Fibroblast of gingiva (primary cell): ENCODE measurements around the gene BCOR.

Source experiments
- DNase-seq: peaks from one replicate; pipeline ENCODE4 v3.0.0-alpha.2; 2011; ENCODE audit warnings: low read depth

The BCOR gene

DNA sequence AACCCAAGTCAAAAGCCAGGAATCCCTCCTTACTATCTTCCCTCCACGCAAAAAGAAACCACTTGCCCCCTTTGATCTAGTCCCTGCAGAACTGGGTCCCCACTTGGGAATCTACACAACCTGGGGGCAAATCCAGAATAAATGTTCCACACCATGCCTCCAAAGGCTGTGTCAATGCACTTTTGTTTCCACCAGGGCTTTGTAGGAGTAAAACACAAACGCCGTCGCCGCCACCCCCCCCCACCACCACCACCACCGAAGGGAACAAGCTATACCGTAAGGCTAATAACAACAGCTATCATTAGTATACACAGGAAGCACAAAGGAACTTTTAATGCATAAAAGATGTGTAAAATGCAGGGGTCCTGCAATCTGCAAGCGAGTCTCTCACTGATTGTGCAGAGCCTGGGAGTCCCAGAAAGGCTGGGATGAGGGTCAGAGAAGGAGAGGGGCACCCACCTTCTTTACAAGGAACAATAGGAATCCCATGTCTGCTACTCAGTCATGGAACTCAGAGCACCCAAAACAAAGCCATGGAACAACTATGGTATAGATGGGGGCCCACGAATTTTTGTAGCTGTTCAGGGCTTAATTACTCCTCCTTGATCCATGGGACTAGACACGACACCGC is 13.2 kb downstream of the BCOR start:
- DNase-seq = no peak

DNA sequence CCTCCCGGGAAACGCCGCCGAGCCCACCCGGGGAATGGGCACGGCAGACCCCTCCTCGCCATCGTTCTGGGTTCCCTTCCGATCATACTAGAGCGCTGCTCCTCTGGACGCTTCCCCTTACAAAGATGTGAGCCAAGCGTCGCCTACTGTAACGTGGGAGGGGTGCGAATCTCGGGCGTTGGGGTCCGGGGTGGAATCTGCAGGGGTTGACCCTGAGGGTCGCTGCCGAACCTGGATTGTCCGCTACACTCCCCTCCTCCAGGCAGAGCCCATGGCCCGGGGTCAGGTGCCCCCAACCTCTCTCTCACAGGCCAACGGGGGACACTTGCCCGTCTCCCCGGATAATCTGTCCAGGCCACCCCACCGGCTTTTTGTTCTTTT is 13.8 kb downstream of the BCOR start:
- no peak for DNase-seq

DNA sequence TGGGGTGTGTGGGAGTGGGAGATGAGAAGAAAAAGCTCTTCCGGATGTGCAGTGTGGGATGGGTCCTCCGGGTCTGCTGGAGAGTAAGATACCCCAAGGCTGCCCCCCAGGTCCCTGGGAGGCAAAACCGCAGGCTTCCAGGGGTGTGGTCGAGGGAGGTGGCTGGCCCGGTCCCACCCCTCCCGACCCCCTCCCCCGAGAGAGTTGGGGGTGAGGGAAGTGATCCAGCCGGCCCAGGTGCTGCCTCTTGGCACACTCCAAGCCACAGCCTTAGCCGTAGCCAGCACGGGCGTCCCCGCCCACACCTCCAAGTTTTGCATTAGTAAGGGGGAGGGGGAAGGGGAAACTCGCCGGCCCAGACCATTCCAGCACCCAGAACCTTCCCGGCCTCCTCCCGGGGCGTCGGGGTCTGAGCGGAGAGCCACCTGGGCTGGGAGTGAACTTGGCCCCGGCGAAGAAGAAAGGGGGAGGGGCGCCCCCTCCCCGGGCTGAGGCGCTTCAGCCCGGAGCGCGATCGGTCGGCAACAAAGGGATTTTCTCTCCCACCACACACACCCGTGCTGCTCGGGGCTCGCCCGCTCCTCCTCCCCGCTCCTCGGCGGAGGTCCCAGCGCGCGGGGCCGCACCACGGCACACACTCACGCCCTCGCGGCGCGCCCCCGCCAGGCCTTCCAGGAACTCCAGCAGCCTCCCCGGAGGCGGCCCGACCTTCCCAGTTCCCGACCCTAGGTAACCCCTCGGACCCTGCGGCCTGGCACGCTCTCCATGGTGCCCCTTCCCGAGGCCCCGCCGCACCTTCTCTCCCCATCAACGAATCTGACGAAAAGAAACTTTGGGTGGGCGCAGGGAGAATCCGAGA is 14.4 kb downstream of the BCOR start:
- no peak for DNase-seq

DNA sequence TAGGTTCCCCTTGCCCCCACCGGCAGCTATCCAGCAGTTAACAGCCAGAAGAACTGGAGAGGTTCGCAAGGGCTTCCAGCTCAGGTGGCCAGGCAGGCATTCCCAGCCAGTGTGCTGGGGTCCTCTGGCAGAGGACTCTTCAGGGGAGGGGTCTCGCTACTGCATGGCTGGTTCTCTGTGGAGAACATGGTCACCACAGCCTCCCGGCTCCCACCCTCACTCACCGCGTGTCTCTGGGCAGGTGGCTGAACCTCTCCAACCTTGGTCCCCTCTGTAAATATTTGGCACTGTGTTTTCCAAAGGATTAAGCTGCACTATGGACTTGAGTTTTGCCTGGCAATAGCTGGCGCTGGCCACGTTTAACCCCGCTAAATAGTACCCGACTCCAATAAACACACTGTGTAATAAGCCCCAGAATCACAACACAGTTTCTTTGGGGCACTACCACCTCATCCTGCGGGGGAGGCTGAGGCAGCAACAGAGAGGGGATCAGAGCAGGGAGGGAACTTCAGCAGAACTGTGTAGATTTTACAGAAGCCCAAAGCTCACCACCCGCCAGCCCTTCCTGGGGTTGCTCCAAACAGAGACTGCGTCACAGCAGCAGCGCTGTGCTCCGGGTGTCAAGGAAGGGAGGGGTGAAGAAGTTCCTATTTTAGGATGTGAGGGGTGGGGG is 15.2 kb downstream of the BCOR start:
- no peak for DNase-seq

DNA sequence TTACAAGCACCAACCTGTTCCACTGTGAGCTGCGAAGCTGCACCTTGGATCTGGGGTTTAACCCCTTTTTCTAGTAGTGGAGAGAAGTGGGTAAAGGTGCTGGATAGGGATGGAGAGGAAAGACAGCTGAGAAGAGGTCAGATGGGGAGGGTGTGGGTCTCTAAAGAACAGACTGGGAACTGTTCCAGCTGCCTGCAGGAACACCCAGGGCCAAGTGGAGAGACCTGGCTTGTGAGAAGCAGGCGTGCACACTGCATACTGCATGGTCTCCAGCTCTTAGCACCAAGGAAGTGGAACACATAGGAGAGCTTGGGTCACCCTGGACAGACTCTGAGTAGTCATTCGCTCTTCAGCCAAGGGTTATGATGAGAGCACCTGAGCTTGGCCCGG is 16.1 kb downstream of the BCOR start:
- DNase-seq = no peak

DNA sequence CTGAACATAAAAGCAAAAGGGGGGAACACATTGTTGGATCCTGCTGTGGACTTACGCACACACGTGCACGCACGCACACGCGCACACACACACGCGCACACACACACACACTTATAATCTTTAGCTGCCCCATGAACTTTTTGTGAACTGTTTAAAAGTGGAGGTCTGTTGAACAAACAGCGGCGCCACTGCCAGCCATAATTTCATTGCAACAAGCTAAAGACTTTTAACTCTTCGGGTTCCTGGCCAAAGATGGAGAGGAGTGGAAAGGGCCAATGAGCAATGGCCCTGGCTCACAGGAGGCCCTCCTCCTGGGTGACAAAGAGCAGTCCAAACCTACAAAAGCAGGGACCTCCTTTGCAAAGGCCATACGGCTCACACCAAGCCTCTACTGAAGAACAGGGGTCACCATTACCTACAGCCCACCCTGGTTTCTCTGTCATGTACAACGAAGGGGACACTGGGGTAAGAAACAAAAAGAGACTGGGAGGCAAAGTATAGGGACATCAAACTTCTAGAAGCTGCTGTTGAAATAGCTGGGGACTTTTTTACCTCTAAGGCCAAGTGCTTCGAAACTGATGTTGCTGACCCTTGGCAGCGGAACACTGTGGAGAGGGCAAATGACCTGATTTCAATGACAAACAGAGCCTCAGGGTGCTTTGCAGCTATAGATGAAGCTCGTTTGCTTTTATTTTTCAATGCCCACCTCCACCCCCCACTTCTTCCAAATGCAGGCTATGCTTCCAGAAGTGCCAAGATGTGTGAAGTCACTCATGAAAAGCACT is 16.7 kb downstream of the BCOR start:
- no peak for DNase-seq

DNA sequence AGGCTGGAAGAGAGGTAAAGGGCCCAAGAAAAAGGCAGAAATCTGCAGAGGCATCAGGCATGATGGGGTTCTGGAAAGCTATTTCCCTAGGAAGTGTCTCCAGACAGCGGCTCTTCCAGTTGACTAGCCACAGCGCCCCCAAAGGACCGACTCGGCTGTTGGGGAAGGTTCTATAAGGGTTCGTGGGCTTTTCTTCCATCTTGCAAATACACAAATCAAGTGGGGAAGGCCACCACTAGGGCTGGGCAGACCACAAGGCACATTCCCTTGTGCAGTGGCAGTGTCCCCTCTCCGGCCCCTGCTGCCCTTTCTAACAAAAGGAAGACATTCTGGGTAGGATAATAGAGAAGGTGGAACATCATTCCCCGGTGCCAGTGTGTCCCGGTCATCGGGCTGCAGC is 18.2 kb downstream of the BCOR start:
- DNase-seq = no peak

DNA sequence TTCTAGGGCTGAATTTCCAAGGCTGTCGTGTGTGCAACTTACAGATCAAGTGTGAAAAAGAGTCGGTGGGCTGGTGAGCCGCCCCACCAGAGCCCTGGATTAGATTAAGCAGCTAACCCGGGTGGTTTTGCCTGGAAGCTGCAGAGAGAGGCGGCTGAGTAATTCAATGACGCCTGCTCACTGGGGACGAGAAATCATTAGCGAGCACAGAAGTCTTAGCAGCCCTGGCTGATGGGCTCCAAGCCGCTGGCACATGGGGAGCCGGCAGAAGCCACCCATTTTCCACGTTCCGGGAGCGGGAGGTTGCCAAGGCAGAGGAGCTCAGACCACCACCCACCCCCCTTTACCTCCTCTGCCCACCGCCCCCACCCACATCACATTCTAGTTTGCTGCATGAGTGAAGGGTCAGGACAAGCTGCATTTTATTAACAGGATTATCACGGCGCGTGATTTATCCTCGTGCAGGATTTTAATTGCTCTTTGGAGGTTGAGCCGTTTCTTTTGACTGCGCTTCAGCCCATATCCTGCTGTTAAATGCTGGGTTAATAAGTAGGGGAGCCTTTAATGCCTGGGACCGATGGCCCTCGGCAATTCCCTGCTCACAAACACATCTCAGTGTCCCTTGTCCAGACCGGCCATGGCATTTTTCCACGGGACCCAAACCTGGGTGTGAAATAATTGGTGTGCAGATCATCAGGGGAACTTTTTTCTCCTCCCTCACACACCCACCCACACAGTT is 19.1 kb downstream of the BCOR start:
- no peak for DNase-seq

DNA sequence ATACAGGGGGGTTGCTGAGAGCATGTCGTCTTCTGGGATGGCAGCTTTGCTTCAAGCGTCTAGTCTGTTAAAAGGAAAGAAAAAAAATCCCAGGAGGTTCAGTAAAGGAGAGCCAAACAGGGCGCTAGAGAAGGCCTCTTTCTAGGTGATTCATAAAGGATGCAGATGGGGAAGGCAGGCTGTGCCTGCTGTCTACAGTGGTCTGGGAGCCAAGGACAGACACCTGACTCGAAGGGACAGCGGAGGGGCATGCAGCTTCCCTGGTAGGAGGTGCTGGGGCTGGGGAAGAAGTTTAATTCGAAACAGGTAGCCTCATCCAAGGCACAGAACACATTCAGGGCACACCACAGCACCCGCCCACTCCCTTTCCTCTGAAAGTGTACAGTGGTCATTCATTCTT is 19.9 kb downstream of the BCOR start:
- DNase-seq = no peak

DNA sequence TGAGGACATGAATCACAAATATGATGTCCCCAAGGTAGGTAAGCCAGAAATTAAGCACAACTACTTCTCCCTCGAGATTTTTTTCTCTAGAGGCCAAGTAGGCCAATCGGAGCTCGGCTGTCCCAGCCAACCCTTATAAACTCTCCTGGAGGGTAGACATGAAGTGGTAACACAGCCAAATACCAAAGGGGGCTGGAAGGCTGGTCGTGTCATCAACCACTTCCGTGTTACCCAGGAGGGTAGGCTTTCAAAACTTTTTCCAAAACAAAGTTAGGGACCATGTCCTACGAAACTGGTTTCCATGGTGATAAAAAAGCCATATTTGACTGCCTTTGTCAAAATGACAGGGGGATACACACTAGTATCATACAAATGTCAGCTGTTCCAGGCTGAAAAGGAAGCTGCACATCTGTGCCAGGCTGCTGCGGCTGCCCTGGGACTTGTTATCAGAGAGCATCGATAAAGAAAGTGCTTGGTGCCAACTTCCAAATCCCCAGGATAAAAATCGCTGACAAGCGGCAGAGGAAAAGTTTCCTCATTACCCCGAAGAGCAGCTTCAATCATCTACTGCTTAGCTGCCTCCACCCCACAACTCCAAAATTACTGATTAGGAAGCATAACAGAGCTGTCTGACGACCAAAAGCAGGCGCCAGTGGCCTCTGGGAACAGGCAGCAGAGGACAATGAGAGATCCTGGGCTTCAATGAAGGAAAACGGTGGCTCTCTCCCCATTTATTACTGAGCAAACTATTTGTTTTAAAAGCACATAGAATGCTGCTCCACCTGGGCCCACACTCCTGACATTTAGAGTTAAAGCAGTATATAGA is 20.8 kb downstream of the BCOR start:
- DNase-seq = no peak

DNA sequence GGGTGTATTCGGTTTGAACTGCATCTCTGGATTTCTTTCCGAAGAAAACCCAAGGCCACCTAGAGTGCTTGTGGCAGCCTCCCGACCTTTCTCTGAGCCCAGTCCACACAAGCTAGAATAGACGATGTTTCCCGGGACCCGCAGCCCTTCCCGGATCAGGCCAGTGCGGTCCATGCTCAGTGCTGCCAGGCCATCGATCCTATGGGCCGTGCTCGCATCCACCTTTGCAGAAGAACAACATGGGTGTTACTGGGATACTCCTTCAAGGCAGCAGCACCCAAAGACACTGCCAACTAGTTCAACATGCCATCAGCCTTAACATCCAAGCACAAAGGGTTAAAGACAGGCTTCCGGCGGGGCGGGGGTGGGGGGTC is 22.8 kb downstream of the BCOR start:
- no peak for DNase-seq

DNA sequence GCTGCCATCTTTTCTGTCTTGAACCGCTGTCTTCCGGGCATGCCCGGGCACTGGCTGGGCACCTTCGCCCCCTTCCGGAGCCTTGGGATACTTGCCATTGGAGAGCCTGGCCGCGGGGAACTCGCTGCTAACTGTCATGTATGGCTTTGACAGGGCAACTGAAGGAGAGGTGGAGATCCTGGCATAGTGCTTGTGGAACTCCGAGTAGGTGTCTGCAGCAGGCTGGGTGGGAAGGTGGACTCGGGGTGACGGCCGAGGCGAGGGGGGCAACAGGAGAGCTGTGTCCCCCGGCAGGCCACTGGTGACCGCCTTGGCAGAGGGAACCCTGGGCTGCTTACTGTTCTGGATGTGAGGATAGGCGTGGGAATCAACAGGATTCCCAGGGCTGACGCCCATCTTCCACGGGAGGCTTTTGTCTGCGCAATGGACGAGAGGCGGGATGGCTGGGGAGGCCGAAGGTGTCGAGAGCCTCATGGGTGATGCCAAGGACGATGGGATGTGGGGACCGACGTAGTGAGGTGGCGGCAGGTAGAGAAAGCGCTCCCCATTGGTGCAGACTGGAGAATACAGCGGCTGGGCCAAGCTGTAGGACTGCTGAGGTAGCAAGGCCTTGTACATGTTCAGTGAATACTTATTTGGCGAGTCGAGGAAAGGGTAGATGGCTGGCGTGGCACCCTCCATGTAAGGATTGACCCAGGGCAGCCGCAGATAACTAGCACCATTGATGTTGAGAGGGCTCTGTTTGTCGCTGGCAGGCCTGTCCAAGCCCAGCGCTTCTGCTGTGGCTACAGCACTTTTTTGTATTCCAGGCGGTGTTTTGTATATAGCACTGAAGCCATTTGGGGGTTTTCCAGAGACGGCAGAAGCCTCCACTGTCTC is 23.4 kb downstream of the BCOR start:
- no peak for DNase-seq

DNA sequence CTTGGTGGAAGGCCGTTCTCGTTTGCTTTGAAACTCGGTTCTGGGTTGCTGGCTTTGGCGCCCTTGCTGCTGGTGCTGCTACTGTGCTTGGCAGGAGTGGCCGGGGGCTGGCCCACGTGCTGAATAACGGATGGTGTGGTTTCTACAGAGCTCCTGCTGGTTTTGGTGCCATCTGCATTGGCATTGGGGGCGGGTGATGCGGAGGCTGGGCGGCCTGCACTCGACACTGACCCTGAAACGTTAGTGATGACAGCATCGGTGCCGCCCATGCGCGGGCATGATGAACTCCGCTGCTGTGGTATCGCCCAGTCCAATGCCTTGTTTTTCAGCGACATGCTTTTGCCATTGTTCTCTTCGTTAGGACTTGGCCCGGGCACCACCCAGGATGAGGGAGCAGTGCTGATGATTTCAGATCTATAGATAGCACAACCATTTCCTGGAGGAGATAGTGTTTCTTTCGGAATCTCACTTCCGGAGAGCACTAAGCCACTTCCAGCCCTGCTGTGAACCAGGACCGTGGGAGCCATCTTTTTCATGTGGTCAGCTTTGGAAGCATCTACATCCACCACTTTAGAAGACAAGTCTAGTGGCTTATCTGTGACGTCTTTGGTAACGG is 24.2 kb downstream of the BCOR start:
- DNase-seq = no peak

DNA sequence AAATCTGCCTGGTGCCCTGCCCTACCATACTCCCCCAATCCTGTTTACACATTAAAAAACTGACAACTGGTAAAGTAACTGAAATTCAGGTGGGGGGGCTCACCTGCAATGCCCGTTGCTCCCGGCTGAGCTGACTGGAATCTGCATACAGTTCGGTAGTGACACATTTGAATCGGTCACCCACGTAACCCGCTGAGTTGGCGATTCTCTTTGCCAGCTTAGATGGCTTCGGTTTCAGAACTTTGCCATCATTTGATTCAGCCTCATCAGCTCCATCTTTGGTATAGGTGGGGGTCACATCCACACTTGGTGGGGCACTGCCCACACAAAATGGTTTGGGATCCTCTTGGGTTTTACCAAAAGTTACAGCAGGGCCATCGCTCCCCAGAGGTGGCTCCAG is 25.5 kb downstream of the BCOR start:
- no peak for DNase-seq

DNA sequence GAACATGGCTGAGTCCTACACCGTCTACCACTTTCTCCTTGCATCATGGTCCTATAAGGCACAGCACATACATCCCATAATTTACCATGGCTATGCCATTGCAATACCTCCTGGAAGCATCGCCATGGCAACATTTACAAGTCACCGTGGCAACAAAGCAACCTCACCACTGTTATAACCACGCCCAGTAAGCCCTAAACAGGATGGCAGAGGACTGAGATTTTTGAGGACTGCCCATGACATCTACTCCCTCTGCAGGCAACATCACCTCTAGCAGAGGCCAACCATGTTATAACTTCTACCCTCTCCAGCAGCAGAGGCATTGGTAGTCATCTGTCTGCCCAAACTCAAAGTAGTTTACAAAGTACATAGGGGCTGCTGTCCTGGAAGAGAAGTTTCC is 29.7 kb downstream of the BCOR start:
- peak; percentile 42 for DNase-seq

DNA sequence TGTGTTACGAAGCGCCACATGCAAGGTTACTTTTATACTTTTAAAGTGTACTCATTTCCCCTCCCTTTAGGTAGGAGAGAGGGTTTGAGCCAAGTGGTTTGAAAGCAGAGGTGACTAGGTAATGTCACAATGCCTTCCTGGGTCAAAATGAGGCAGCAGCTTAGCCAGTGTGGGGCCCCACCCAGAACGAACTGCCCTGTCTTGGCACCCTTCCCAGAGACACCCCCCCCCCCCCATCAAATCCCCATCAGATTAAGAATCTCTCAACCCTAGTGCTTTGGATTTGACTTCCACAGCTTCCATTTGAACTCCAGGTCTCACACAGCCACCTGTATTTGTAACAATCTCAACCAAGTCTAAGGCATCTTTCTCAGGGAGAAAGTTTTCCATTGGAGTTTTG is 31.1 kb downstream of the BCOR start:
- DNase-seq = no peak

DNA sequence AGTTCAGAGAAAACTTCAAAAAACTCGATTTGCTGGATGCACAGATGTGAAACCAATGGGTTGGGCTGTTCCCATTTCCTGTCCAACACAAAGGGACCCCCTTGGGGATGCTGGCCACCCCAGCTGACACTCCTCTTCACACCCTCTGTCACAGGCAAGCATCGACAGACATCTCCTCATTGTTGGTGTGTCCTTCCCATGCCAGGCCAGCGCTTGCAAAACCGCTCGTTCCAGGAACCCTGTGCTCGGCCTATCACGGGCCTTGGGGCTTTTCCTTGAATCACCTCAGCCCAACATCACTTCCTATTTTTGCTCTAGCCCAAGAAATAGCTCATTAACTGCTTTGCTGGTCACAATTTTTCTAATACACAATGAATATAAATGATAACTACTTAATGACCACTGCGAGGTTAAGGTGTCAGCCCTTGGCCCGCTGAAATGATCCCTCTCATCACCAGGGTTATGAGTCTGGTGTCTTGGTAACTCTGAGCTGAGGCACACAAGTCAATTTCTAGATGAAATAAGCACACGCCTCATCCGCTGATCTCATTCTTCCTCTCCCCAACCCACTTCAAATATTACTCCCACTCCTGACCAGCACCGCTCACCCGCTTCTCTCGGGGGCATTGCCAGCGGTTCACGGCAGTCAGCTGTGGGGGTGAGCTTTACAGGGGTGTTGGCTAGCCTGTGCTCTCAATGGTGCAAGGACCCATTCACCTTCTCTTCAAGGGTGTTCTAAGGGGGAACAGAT is 32.3 kb downstream of the BCOR start:
- no peak for DNase-seq

DNA sequence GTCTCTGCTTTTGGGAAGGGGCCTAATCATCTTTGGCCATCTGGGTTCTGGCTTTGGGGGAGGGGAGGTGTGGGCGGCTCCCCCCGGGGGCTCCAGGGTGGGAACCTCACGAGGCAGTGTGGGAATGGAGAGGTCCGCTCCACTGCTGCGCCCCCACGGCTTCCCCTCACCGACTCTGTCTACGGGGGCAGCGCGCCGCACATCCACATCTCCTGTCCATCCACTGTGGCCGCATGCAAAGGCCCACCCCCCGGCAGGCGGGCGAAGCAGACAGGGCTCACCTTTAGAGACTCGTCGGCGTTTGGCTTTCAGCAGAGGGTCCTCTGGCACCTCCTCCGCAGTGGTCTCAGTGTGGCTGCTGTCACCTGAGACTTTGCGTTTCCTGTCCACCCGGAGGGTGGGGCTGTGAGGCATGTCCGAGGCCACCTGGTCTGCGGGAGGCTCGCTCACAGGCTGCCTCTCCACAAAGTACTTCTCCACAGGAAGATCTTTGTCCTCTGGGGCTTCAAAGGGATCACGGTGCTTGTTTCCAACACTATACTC is 33.6 kb downstream of the BCOR start:
- no peak for DNase-seq

DNA sequence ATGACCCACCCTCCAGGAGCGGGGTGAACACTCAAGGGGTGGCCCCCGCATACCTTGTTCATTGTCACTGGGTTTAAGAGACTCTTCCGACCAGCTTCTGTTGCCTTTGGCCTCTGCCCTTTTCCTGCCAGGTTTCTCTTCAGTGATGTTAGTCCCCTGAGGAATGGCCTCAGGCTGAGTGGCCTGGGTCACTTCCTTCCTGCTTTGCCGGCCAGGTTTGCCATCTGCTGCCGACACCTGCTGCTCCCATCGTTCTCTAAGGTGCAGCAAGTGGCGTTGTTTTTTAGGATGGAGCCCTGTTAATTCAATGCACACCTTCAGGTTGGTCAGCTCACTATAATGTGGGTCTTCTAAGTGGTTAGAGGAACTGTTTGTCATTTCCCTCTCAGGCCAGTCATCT is 34.2 kb downstream of the BCOR start:
- DNase-seq = no peak
